ENCODE data around the gene WSCD2. TPM values are rescaled to one million over a fixed set of nuclear protein-coding genes. Genes with fewer than 3 reads are reported as not detected.

WSCD2 gene
- total RNA-seq, 2 donors from 2014 or later = 0.31 TPM; not detected in 1

- no peaks in the 10 kb centered on the region for H3K36me3 ChIP-seq
- TF ChIP-seq, protein P1, sequence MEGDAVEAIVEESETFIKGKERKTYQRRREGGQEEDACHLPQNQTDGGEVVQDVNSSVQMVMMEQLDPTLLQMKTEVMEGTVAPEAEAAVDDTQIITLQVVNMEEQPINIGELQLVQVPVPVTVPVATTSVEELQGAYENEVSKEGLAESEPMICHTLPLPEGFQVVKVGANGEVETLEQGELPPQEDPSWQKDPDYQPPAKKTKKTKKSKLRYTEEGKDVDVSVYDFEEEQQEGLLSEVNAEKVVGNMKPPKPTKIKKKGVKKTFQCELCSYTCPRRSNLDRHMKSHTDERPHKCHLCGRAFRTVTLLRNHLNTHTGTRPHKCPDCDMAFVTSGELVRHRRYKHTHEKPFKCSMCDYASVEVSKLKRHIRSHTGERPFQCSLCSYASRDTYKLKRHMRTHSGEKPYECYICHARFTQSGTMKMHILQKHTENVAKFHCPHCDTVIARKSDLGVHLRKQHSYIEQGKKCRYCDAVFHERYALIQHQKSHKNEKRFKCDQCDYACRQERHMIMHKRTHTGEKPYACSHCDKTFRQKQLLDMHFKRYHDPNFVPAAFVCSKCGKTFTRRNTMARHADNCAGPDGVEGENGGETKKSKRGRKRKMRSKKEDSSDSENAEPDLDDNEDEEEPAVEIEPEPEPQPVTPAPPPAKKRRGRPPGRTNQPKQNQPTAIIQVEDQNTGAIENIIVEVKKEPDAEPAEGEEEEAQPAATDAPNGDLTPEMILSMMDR (IDR thresholded peaks at IDR 0.05) = no peak
Observed at GRCh38 chr12:108254030-108254429, 124.9 kb downstream of the WSCD2 start.

GRCh38 chr12:108254517-108255251 is 125.6 kb downstream of the WSCD2 start:
- Histone ChIP-seq H3K27ac (no peak overlapping the region), H3K27me3 (no peaks in the 10 kb centered on the region), H3K4me3 (no peak overlapping the region), H3K9me3 (peaks cover 0 to 7% of the 10 kb centered on the region in 2 donors), H3K4me1 (no peaks in the 10 kb centered on the region), H3K36me3 (no peaks in the 10 kb centered on the region)
- TF ChIP-seq, protein P1 (IDR thresholded peaks at IDR 0.05) = no peak
- DNase-seq (ENCODE audit: low spot score) = no peak

More at GRCh38 chr12:108254030-108254429, 124.9 kb downstream of the WSCD2 start:
- Histone ChIP-seq H3K27me3 (no peaks in the 10 kb centered on the region), H3K27ac (no peak overlapping the region), H3K4me1 (no peaks in the 10 kb centered on the region), H3K4me3 (no peak overlapping the region), H3K9me3 (peaks cover 0 to under 1% of the 10 kb centered on the region in 2 donors)
- no peak for DNase-seq (ENCODE audit: low spot score)

DNA sequence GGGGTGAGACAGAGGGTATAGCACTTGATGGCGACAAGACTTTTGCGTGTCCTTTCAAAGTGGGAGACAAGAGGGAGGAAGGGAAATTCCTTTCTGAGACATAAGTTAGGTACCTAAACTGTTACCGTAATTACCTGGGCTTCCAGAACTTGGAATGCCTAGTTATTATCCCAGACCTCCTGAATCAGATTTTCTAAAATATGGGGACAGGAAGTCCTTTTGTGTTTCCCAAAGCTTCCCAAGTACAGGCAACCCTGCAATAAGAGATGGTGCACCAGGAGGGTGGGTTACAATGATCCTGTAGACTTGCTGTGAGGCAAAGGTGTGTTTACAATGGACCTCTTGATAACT is 126.1 kb downstream of the WSCD2 start:
- TF ChIP-seq, protein P1 (IDR thresholded peaks at IDR 0.05) = no peak
- Histone ChIP-seq H3K36me3 (no peaks in the 10 kb centered on the region), H3K4me1 (no peaks in the 10 kb centered on the region)

DNA sequence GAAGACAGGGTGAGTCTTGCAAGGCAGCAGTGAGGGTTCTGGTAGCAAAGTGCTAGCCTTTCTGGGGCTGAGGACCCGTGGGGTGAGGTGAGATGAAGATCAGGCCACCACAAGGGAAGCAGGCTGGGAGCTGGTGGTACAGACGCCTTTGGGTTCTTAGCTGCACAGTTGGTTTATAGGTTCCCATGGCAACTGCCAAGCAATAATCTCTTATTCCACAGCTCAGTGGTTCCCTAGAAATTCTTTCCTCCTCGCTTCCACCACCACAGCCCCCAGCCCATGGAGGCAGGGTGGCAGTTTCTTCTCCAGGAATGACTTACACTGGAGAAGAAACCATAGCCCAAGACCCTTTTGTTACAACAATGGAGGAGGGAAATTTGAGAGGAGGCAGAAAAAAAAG is 127.9 kb downstream of the WSCD2 start:
- no peak for DNase-seq (ENCODE audit: low spot score)
- Histone ChIP-seq H3K4me1 (no peaks in the 10 kb centered on the region), H3K9me3 (peaks cover 4 to 29% of the 10 kb centered on the region in 2 donors), H3K36me3 (no peaks in the 10 kb centered on the region), H3K27me3 (no peaks in the 10 kb centered on the region), H3K4me3 (no peak overlapping the region), H3K27ac (no peak overlapping the region)
- TF ChIP-seq, protein P1 (IDR thresholded peaks at IDR 0.05) = no peak

More for the DNA sequence above, 126.1 kb downstream of the WSCD2 start:
- Histone ChIP-seq H3K9me3 (peaks cover 2 to 12% of the 10 kb centered on the region in 2 donors), H3K27me3 (no peaks in the 10 kb centered on the region), H3K27ac (no peak overlapping the region), H3K4me3 (no peak overlapping the region)
- no peak for DNase-seq (ENCODE audit: low spot score)

DNA sequence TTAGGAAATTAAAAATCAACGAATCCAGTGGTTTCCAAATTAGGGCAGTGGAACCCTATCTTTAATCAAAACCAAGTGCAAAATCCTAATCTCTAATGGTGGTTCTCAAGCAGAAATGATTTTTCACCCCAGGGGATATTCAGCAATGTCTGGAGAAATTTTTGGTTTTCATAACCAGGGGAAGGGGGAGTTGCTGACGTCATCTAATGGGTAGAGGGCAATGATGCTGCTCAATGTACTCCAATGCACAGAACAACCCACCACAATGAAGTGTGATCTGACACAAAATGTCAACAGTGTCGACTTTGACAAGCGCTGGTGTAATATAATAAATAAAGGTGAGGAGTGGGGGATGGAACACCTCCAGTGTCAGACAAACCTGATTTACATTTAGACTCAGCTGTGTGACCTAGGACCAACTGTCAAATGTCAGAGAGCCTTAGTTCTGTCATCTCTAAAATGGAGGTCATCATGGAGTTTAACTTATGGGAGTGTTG is 128.6 kb downstream of the WSCD2 start:
- H3K4me1 ChIP-seq = no peaks in the 10 kb centered on the region
- DNase-seq (ENCODE audit: low spot score) = no peak
- peaks cover 4 to 29% of the 10 kb centered on the region in 2 donors for H3K9me3 ChIP-seq
- TF ChIP-seq, protein P1 (IDR thresholded peaks at IDR 0.05) = no peak
- no peak overlapping the region for H3K27ac ChIP-seq
- H3K36me3 ChIP-seq = no peaks in the 10 kb centered on the region
- no peak overlapping the region for H3K4me3 ChIP-seq
- H3K27me3 ChIP-seq = no peaks in the 10 kb centered on the region

Data from right atrium auricular region (tissue), 2 donors.